NCI-H510A treated with DMSO at 0.1 percent for 48 hours (cell line): Measurements from ENCODE around the gene ZNF598.
"Not testable (repeated sequence)": the region's sequence is repeated elsewhere in the genome, so short reads cannot be mapped to it uniquely, and the experiment has no call there.

ENCODE experiments used
- DNase-seq: peaks from one replicate; lab custom pipeline; 2025; lab: John Stamatoyannopoulos, UW

ZNF598 gene

GRCh38 chr16:2040041-2040786 lies 30.6 kb upstream of the ZNF598 start:
- DNase-seq = no peak

DNA sequence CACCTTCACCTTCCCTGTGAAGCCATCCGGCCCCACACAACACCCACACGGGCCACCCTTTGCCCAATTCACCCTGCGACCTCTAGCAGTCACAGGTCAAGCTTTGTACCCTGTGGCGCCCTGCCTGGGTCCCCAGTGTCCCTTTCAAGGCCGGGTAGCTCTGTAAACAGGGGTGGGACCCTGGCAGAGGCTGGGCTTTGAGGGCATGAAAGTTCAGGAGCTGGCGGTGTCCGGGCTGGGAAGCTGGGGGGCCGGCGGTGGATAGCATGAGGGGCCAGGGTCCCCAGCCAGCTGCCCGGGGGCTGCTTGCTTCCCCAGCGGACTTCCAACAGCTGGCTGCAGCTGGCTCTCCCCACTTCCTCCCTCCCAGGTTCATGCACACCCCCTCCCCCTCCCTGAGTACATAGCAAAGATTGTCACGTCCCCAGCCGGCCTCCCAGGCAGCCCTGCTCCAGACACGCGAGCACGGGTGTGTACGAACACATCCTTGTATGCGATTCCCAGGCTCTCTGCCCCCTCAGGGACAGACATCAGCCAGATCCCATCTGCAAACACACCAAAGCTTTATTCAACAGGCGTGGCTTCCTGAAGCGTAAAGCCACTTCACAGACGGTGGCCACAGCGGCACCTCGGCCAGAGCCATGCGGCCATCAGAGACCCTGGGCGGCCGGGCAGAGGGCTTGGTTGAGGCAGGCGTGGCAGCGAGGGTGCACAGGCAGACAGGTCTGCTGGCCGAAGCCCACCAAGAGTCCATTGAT lies 29.8 kb upstream of the ZNF598 start:
- DNase-seq = peak; percentile 17

DNA sequence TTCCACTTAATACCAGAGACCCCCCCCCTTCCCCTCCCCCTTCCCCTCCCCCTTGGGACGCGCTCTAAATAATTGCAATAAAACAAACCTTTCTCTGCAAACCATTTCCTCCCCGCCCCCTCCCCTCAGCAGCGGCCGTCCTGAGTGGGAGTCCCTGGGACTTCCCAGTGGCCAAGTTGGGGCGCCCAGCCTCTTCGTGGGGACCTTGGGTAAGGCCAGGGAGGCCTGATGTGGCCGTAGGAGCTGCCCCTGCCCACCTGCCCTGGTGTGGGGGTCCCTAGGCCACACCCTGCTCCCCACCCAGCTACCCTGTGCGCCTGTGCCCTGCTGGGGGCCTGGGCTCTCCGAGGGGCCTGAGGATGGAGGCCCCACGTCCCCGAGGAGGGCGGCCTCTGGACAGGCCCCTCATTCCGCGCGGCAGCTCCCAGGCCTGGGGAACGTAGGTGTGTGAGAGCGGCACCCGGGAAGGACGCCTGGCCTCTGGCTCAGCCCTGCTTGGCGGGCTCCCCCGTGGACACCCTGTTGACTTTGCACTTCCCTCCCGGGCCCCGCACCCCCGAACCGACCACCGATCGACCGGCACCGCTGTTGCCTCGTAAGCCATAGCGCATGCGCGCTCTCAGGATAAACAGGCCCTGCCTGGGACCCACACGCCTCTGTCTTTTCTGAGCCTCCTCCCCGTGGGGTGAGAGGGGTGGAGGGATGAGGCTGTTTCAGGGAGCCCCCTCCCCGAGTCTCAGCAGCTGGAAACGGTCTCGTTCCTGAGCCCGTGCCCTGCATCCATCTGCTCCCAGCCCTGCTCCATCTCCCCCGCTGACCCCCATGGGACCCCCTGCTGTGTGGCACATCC lies 29.0 kb upstream of the ZNF598 start:
- no peak for DNase-seq

DNA sequence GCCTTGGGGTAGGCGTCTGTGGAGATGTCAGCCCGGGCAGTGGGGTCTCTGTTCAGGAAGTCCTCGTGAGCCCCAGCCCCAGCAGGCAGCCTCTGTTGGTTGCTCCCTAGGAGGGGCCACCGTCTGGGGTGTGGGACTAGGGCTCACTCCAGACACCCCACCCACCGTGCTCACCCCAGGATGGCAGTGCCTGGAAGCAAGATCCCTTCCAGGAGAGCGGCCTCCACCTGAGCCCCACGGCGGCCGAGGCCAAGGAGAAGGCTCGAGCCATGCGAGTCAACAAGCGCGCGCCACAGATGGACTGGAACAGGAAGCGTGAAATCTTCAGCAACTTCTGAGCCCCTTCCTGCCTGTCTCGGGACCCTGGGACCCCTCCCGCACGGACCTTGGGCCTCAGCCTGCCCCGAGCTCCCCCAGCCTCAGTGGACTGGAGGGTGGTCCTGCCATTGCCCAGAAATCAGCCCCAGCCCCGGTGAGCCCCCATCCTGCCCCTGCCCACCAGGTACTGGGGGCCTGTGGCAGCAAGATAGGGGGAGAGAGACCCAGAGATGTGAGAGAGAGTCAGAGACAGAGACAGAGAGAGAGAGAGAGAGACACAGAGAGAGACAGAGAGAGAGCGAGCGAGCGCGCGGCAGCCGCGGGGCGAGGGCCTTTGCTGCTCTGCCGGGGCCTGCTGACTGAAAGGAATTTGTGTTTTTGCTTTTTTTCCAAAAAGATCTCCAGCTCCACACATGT lies 28.2 kb upstream of the ZNF598 start:
- DNase-seq = no peak

DNA sequence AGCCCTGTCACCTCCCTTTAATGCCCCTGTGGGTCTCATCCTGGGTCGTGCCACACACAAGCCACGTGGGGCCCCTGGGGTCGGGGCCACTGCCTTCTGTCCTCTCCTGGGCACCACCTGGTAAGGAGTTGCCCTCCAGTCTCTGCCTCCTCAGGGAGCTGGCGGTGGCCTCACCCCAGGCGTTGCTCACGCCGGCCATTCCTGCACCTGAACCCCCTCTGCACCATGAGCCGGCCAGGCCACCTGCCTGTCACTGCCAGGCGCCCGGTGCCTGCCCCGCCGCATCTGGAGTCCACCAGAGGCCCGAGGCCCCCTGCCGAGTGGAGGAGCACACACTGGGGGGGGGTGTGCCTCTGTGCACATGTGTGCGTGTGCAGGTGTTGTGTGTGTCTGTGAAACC lies 27.5 kb upstream of the ZNF598 start:
- DNase-seq = no peak

DNA sequence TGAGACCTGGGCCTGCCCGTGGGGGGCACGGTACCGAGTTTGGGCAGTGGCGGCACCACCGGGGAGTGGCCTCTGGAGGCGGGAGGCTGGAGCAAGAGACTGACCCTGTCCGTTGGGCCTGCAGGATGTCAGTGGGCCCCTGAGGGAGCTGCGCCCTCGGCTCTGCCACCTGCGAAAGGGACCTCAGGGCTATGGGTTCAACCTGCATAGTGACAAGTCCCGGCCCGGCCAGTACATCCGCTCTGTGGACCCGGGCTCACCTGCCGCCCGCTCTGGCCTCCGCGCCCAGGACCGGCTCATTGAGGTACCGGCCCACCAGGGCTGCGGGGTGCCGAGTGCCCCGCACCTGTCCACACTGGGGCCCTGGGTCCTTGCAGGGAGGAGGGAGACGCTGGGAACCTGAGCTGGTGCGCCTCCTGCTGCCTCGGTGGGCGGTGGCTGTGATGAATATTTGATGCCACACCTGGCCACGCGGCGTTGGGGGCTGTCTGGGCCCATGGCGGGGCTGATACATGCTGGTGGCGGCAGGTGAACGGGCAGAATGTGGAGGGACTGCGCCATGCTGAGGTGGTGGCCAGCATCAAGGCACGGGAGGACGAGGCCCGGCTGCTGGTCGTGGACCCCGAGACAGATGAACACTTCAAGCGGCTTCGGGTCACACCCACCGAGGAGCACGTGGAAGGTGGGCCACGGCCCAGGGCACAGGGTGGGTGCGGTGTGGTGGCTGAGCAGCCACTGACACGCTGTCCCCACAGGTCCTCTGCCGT lies 26.8 kb upstream of the ZNF598 start:
- DNase-seq = no peak

- peak; percentile 13 for DNase-seq
These were observed 26.0 kb upstream of the ZNF598 start for GRCh38 chr16:2035431-2036199.

GRCh38 chr16:2034696-2035430 lies 25.2 kb upstream of the ZNF598 start:
- DNase-seq = no peak

GRCh38 chr16:2033909-2034695 lies 24.5 kb upstream of the ZNF598 start:
- not testable (repeated sequence) for DNase-seq

DNA sequence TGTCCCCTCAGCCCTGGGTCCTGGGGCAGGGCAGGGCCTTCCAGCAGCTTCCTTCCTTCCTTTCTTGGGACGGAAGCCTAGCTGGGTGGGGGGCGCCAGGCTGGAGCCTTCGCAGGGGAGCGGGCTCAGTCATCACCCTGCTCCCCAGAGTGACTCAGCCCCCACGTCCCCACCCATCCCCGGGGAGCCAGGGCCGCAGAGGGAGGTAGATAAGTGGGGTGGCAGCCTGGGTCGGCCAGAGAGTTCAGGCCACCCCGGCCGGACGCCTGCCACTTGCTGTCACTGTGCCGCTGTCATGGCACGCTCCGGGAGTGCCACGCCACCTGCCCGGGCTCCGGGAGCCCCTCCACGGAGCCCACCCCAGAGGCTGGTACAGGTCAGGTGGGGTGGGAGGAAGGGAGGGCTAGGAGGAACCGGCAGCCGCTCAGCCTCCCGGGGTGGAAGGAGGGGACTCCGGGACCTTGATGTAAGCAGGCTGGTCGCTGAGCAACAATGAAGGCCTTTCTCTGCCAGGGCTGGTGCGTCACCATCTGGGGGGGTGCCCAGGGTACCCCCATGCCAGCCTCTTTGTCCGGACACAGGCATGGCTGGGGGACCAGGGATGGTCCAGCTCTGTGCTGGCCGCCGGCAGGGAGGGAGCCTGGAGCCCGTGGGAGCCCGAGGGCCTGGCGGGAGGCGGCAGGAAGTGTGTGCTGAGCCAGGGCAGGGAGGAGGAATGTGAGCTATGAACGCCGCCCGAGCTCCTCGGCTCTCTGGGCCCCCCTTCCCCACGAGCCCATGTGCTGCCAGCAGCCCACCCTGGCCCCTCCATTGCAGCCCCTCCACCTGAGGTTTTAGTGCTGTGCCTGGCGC lies 23.7 kb upstream of the ZNF598 start:
- no peak for DNase-seq

- no peak for DNase-seq
These were observed 22.9 kb upstream of the ZNF598 start for GRCh38 chr16:2032285-2033056.

DNA sequence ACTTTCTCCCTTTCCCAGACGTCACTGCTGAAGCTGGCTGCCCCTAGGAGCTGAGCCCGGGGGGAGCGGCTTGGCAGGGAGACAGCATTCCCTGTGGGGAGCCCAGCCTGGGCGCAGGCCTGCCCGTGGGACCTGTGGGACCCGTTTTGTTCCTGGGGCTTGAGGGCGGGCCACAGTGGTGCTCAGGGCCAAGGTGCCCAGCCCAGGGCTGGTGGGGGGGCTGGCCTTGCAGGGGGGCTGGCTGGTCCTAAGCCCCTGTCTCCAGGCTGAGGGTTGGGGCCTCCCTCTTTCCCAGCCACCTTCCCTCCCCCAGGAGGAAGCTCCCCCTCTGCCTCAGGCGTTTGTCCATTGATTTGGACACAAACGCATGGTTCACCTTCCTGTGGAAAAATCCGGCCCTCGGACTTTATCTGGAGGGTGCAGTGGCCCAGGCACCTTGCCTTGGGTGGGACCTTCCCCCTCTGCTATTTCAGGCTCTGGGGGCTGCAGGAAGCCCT lies 21.5 kb upstream of the ZNF598 start:
- DNase-seq = no peak

DNA sequence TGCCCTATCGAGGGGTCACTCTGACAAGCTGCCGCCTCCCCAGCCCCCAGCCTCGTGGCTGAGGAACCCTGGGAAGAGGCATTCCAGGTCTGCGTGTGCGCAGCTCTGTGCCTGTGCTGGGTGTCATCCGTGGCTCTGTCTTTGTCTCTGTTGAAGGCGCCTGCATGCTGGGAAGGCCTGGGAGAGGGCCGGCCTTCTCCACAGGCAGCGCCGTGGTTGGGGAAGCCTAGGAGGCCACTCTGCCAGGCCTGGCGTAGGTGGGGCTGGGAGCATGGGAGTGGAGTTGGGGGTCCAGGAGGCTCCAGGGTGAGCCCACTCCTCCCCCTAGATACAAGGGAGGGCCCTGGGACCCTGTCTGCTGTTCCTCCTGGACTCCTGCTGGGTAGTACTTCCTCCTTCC lies 20.4 kb upstream of the ZNF598 start:
- no peak for DNase-seq

DNA sequence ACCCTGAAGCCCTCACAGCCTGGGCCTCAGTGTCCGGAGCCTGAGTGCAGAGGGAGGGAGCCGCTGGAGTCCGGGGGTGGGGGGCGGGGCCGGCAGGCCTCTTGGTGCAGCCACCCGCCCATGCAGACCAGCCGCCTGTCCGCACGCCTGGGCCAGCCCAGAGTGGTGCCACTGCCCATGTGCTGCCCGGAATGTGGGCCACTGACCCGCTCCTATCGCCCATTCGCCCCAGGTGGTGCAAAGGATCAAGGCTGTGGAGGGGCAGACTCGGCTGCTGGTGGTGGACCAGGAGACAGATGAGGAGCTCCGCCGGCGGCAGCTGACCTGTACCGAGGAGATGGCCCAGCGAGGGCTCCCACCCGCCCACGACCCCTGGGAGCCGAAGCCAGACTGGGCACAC lies 19.7 kb upstream of the ZNF598 start:
- no peak for DNase-seq

GRCh38 chr16:2028620-2029220 lies 19.1 kb upstream of the ZNF598 start:
- no peak for DNase-seq

GRCh38 chr16:2028146-2028545 lies 18.5 kb upstream of the ZNF598 start:
- no peak for DNase-seq
